ENCODE results near the gene DYNLT2.

DYNLT2 gene

GRCh38 chr6:169755162-169755561, 3.8 kb upstream of the DYNLT2 start:
- H3K4me1 ChIP-seq, result no peaks in the 10 kb centered on the region; the same call in 1 of the 2 replicates
- no peak for DNase-seq
- TF ChIP-seq CTCF (IDR thresholded peaks at IDR 0.05; ENCODE audit: low read depth, low read length), result no peak
- no peaks in the 10 kb centered on the region for H3K36me3 ChIP-seq
- no peak overlapping the region for H3K4me3 ChIP-seq (ENCODE audit: low read depth, low read length)
- no peaks in the 10 kb centered on the region for H3K9me3 ChIP-seq
- no peaks in the 10 kb centered on the region for H3K27me3 ChIP-seq

- H3K9me3 ChIP-seq, result no peaks in the 10 kb centered on the region
- H3K4me1 ChIP-seq, result no peaks in the 10 kb centered on the region; the same call in 1 of the 2 replicates
- H3K36me3 ChIP-seq, result no peaks in the 10 kb centered on the region
- no peak for TF ChIP-seq CTCF (IDR thresholded peaks at IDR 0.05; ENCODE audit: low read depth, low read length)
- no peak for DNase-seq
- no peaks in the 10 kb centered on the region for H3K27me3 ChIP-seq
- H3K4me3 ChIP-seq (ENCODE audit: low read depth, low read length), result peak overlapping the region; percentile 92
Measured at GRCh38 chr6:169752074-169752623, 777 bp upstream of the DYNLT2 start.

- H3K4me3 ChIP-seq (ENCODE audit: low read depth, low read length), result no peak overlapping the region
- no peaks in the 10 kb centered on the region for H3K36me3 ChIP-seq
- no peak for DNase-seq
- no peak for TF ChIP-seq CTCF (IDR thresholded peaks at IDR 0.05; ENCODE audit: low read depth, low read length)
- H3K27me3 ChIP-seq, result no peaks in the 10 kb centered on the region
- no peaks in the 10 kb centered on the region for H3K9me3 ChIP-seq
- H3K4me1 ChIP-seq, result no peaks in the 10 kb centered on the region
Measured at GRCh38 chr6:169746556-169746955, 4.8 kb downstream of the DYNLT2 start.

- Histone ChIP-seq H3K4me3 (ENCODE audit: low read depth, low read length) (no peak overlapping the region), H3K4me1 (no peaks in the 10 kb centered on the region), H3K9me3 (no peaks in the 10 kb centered on the region), H3K27me3 (no peaks in the 10 kb centered on the region), H3K36me3 (no peaks in the 10 kb centered on the region)
- TF ChIP-seq CTCF (IDR thresholded peaks at IDR 0.05; ENCODE audit: low read depth, low read length), result no peak
- DNase-seq, result no peak
Measured at GRCh38 chr6:169745405-169745804, 6.0 kb downstream of the DYNLT2 start.

GRCh38 chr6:169741344-169741743, 10.0 kb downstream of the DYNLT2 start:
- no peak overlapping the region for H3K4me3 ChIP-seq (ENCODE audit: low read depth, low read length)
- H3K36me3 ChIP-seq, result no peaks in the 10 kb centered on the region
- no peaks in the 10 kb centered on the region for H3K27me3 ChIP-seq
- no peaks in the 10 kb centered on the region for H3K4me1 ChIP-seq
- no peak for TF ChIP-seq CTCF (IDR thresholded peaks at IDR 0.05; ENCODE audit: low read depth, low read length)
- DNase-seq, result no peak
- no peaks in the 10 kb centered on the region for H3K9me3 ChIP-seq

- no peak for TF ChIP-seq CTCF (IDR thresholded peaks at IDR 0.05; ENCODE audit: low read depth, low read length)
- no peaks in the 10 kb centered on the region for H3K4me1 ChIP-seq
- H3K4me3 ChIP-seq (ENCODE audit: low read depth, low read length), result no peak overlapping the region
- DNase-seq, result no peak
- no peaks in the 10 kb centered on the region for H3K27me3 ChIP-seq
- no peaks in the 10 kb centered on the region for H3K36me3 ChIP-seq
- H3K9me3 ChIP-seq, result no peaks in the 10 kb centered on the region
Measured at GRCh38 chr6:169738976-169739529, 12.3 kb downstream of the DYNLT2 start.
